HG03025 (cell line): ENCODE data around the gene PCDHA5.
"Not testable (repeated sequence)": the region's sequence is repeated elsewhere in the genome, so short reads cannot be mapped to it uniquely, and the experiment has no call there.

Experiments used
- ATAC-seq: cut with Tn5 transposase; IDR thresholded peaks from one replicate; pipeline ENCODE4 v1.9.1; 2021; ENCODE audit warnings: mild to moderate bottlenecking, moderate library complexity; ENCODE audit not compliant: unreplicated experiment, low FRiP score

Gene PCDHA5

GRCh38 chr5:140821375-140822280, at the start of gene PCDHA5:
Gene PCDHA5, plus strand, starts transcription at chr5:140821613.
- no peak for ATAC-seq

GRCh38 chr5:140780512-140780911, 40.9 kb upstream of the PCDHA5 start:
- ATAC-seq: no peak

- no peak for ATAC-seq
Observed at GRCh38 chr5:140785905-140786686, 35.3 kb upstream of the PCDHA5 start, which contains the start of gene PCDHA1. Gene PCDHA1, plus strand, starts transcription at chr5:140786140.

GRCh38 chr5:140787422-140787821, 34.0 kb upstream of the PCDHA5 start:
- ATAC-seq: not testable (repeated sequence)

GRCh38 chr5:140787849-140788504, 33.4 kb upstream of the PCDHA5 start:
- ATAC-seq: not testable (repeated sequence)

GRCh38 chr5:140791089-140791488, 30.3 kb upstream of the PCDHA5 start:
- ATAC-seq: no peak

GRCh38 chr5:140794595-140795258, 26.7 kb upstream of the PCDHA5 start, which contains the start of gene PCDHA2:
Gene PCDHA2, plus strand, starts transcription at chr5:140794852.
- no peak for ATAC-seq

GRCh38 chr5:140795259-140795641, 26.2 kb upstream of the PCDHA5 start:
- no peak for ATAC-seq

GRCh38 chr5:140796072-140796717, 25.2 kb upstream of the PCDHA5 start:
- ATAC-seq: not testable (repeated sequence)

- ATAC-seq: no peak
Observed at GRCh38 chr5:140796718-140797095, 24.7 kb upstream of the PCDHA5 start.

GRCh38 chr5:140800816-140801493, 20.5 kb upstream of the PCDHA5 start, which contains the start of gene PCDHA3:
Gene PCDHA3, plus strand, starts transcription at chr5:140801057.
- ATAC-seq: no peak

- ATAC-seq: no peak
Observed at GRCh38 chr5:140801494-140801841, 19.9 kb upstream of the PCDHA5 start.

GRCh38 chr5:140802381-140802780, 19.0 kb upstream of the PCDHA5 start:
- not testable (repeated sequence) for ATAC-seq

- ATAC-seq: no peak
Observed at GRCh38 chr5:140802781-140803271, 18.6 kb upstream of the PCDHA5 start.

GRCh38 chr5:140806834-140807775, 14.3 kb upstream of the PCDHA5 start, which contains the start of gene PCDHA4:
Gene PCDHA4, plus strand, starts transcription at chr5:140807068.
- no peak for ATAC-seq

GRCh38 chr5:140808241-140808888, 13.0 kb upstream of the PCDHA5 start:
- ATAC-seq: not testable (repeated sequence)

GRCh38 chr5:140808889-140809291, 12.5 kb upstream of the PCDHA5 start:
- ATAC-seq: no peak
